H1 (cell line): ENCODE measurements around the gene SLC23A2. TPM values are rescaled to one million over a fixed set of nuclear protein-coding genes. Genes with fewer than 3 reads are reported as not detected.

Experiments used
- GTF2F1 ChIP-seq: IDR thresholded peaks from 2 replicates; pipeline ENCODE4 v1.6.1; 2012; ENCODE audit warnings: low read depth, low read length, improper control_type of control experiment, borderline replicate concordance
- TCF12 ChIP-seq: IDR thresholded peaks from 2 replicates; pipeline ENCODE4 v1.6.1; 2011; ENCODE audit warnings: low read depth, mild to moderate bottlenecking, low read length
- polyA plus RNA-seq, 7 experiments: library from polyadenylated mRNA; depleted of rRNA in 3 of 7; stranded (reverse) in 5 of 7; unstranded in 2 of 7; fragments of >200 nt in 5 of 7; fragments of 200-250 nt in 2 of 7; gene quantifications; 1 replicate in 5 of 7; 2 replicates in 1 of 7; 4 replicates in 1 of 7; pipeline versions ENCODE4 v1.2.1 to v1.2.3, GENCODE V29; 2011 to 2013; ENCODE audit warnings: missing spikeins in 2 of 7, mixed read lengths in 2 of 7
- total RNA-seq: library from RNA; stranded (reverse); fragmentation: NEBNext Ultra II Directional; extraction: Animal tissue kit (Norgen Biotek cat#: 25700); gene quantifications from 2 replicates; pipeline ENCODE4 v1.2.1, GENCODE V29; 2021
- TF ChIP-seq, protein P1 (sequence below): fragments of 300-600 bp; sonication (generic); IDR thresholded peaks from 2 replicates; pipeline ENCODE4 v1.7.1; 2012; ENCODE audit warnings: low read length, moderate library complexity, mild to moderate bottlenecking, inconsistent platforms; ENCODE audit not compliant: insufficient replicate concordance

Gene SLC23A2
- total and polyA plus RNA-seq, 2 of the 8 experiments (the other 6 are each of a cell fraction or from before 2014, with no cell fraction given): 17.0 to 18.6 TPM

GRCh38 chr20:4855555-4855954 lies 145.8 kb downstream of the SLC23A2 start (continued):
- TF ChIP-seq GTF2F1 (no peak), TCF12 (no peak)
- TF ChIP-seq, protein P1, sequence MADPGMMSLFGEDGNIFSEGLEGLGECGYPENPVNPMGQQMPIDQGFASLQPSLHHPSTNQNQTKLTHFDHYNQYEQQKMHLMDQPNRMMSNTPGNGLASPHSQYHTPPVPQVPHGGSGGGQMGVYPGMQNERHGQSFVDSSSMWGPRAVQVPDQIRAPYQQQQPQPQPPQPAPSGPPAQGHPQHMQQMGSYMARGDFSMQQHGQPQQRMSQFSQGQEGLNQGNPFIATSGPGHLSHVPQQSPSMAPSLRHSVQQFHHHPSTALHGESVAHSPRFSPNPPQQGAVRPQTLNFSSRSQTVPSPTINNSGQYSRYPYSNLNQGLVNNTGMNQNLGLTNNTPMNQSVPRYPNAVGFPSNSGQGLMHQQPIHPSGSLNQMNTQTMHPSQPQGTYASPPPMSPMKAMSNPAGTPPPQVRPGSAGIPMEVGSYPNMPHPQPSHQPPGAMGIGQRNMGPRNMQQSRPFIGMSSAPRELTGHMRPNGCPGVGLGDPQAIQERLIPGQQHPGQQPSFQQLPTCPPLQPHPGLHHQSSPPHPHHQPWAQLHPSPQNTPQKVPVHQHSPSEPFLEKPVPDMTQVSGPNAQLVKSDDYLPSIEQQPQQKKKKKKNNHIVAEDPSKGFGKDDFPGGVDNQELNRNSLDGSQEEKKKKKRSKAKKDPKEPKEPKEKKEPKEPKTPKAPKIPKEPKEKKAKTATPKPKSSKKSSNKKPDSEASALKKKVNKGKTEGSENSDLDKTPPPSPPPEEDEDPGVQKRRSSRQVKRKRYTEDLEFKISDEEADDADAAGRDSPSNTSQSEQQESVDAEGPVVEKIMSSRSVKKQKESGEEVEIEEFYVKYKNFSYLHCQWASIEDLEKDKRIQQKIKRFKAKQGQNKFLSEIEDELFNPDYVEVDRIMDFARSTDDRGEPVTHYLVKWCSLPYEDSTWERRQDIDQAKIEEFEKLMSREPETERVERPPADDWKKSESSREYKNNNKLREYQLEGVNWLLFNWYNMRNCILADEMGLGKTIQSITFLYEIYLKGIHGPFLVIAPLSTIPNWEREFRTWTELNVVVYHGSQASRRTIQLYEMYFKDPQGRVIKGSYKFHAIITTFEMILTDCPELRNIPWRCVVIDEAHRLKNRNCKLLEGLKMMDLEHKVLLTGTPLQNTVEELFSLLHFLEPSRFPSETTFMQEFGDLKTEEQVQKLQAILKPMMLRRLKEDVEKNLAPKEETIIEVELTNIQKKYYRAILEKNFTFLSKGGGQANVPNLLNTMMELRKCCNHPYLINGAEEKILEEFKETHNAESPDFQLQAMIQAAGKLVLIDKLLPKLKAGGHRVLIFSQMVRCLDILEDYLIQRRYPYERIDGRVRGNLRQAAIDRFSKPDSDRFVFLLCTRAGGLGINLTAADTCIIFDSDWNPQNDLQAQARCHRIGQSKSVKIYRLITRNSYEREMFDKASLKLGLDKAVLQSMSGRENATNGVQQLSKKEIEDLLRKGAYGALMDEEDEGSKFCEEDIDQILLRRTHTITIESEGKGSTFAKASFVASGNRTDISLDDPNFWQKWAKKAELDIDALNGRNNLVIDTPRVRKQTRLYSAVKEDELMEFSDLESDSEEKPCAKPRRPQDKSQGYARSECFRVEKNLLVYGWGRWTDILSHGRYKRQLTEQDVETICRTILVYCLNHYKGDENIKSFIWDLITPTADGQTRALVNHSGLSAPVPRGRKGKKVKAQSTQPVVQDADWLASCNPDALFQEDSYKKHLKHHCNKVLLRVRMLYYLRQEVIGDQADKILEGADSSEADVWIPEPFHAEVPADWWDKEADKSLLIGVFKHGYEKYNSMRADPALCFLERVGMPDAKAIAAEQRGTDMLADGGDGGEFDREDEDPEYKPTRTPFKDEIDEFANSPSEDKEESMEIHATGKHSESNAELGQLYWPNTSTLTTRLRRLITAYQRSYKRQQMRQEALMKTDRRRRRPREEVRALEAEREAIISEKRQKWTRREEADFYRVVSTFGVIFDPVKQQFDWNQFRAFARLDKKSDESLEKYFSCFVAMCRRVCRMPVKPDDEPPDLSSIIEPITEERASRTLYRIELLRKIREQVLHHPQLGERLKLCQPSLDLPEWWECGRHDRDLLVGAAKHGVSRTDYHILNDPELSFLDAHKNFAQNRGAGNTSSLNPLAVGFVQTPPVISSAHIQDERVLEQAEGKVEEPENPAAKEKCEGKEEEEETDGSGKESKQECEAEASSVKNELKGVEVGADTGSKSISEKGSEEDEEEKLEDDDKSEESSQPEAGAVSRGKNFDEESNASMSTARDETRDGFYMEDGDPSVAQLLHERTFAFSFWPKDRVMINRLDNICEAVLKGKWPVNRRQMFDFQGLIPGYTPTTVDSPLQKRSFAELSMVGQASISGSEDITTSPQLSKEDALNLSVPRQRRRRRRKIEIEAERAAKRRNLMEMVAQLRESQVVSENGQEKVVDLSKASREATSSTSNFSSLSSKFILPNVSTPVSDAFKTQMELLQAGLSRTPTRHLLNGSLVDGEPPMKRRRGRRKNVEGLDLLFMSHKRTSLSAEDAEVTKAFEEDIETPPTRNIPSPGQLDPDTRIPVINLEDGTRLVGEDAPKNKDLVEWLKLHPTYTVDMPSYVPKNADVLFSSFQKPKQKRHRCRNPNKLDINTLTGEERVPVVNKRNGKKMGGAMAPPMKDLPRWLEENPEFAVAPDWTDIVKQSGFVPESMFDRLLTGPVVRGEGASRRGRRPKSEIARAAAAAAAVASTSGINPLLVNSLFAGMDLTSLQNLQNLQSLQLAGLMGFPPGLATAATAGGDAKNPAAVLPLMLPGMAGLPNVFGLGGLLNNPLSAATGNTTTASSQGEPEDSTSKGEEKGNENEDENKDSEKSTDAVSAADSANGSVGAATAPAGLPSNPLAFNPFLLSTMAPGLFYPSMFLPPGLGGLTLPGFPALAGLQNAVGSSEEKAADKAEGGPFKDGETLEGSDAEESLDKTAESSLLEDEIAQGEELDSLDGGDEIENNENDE: no peak
